DND-41 (cell line): ENCODE measurements around the gene DLK1.

Experiments
- ATAC-seq: fragments of 200-7000 bp; cut with Tn5 transposase; 3 replicates; pipeline ENCODE4 v1.9.1; 2021; ENCODE audit warnings: low read depth; ENCODE audit not compliant: insufficient read depth
- DNase-seq: peaks from one replicate; pipeline ENCODE4 v3.0.0-alpha.2; 2020
- H2AFZ ChIP-seq: 2 replicates; pipeline ENCODE4 v1.6.0; 2012; ENCODE audit warnings: low read depth, low read length
- H3K27ac ChIP-seq: 2 replicates; pipeline ENCODE4 v1.5.1; 2012; ENCODE audit warnings: low read length, inconsistent platforms
- H3K27me3 ChIP-seq: fragments of 200-600 bp; sonication (generic); 2 replicates; pipeline ENCODE4 v1.6.0; 2012; ENCODE audit warnings: low read length, mild to moderate bottlenecking, inconsistent platforms; ENCODE audit not compliant: insufficient read depth, poor library complexity
- H3K36me3 ChIP-seq: 2 replicates; pipeline ENCODE4 v1.5.1; 2012; ENCODE audit warnings: low read length, inconsistent platforms; ENCODE audit not compliant: insufficient read depth
- H3K4me1 ChIP-seq: 2 replicates; pipeline ENCODE4 v1.5.1; 2012; ENCODE audit warnings: mild to moderate bottlenecking, low read length; ENCODE audit not compliant: insufficient read depth
- H3K4me2 ChIP-seq: 2 replicates; pipeline ENCODE4 v1.6.0; 2012; ENCODE audit warnings: mild to moderate bottlenecking, moderate library complexity, low read length, inconsistent platforms; ENCODE audit not compliant: insufficient read depth
- H3K4me3 ChIP-seq, 2 experiments: fragments of 200-600 bp in 1 of 2; shearing (Covaris generic) in 1 of 2; 2 replicates each; pipeline ENCODE4 v1.5.1; 2012 to 2016; ENCODE audit warnings: inconsistent platforms in 2 of 2, low read length in 2 of 2, mild to moderate bottlenecking in 2 of 2, low read depth in 1 of 2, moderate library complexity in 1 of 2
- H3K79me2 ChIP-seq: 2 replicates; pipeline ENCODE4 v1.6.0; 2012; ENCODE audit warnings: low read length, inconsistent platforms; ENCODE audit not compliant: insufficient read depth
- H3K9ac ChIP-seq: 2 replicates; pipeline ENCODE4 v1.6.0; 2012; ENCODE audit warnings: low read depth, mild to moderate bottlenecking, inconsistent platforms, low read length, moderate library complexity
- H3K9me3 ChIP-seq: 2 replicates; pipeline ENCODE4 v1.5.1; 2012; ENCODE audit warnings: low read length, moderate library complexity, mild to moderate bottlenecking, inconsistent platforms; ENCODE audit not compliant: insufficient read depth, severe bottlenecking
- H4K20me1 ChIP-seq: 2 replicates; pipeline ENCODE4 v1.6.0; 2012; ENCODE audit warnings: low read length; ENCODE audit not compliant: insufficient read depth
- EZH2 ChIP-seq: IDR thresholded peaks from 3 replicates; pipeline ENCODE4 v1.6.1; 2012; ENCODE audit warnings: borderline replicate concordance, low read depth, mild to moderate bottlenecking, moderate library complexity, low read length, inconsistent platforms; ENCODE audit not compliant: severe bottlenecking
- TF ChIP-seq, protein P1 (sequence below): IDR thresholded peaks from 2 replicates; pipeline ENCODE4 v1.5.1; 2012; ENCODE audit warnings: borderline replicate concordance, low read length, moderate library complexity, mild to moderate bottlenecking; ENCODE audit not compliant: poor library complexity, severe bottlenecking; ENCODE audit errors: extremely low read depth

The DLK1 gene

GRCh38 chr14:100772607-100773165, 46.0 kb downstream of the DLK1 start:
- Histone ChIP-seq H3K36me3 (no peaks in the 10 kb centered on the region), H3K9me3 (no peaks in the 10 kb centered on the region), H4K20me1 (no peaks in the 10 kb centered on the region), H3K27me3 (peaks cover 9% of the 10 kb centered on the region), H2AFZ (no peak overlapping the region), H3K9ac (no peak overlapping the region), H3K4me2 (no peak overlapping the region), H3K4me3 (no peak overlapping the region), H3K4me1 (no peaks in the 10 kb centered on the region), H3K27ac (no peak overlapping the region), H3K79me2 (no peaks in the 10 kb centered on the region)
- TF ChIP-seq, protein P1, sequence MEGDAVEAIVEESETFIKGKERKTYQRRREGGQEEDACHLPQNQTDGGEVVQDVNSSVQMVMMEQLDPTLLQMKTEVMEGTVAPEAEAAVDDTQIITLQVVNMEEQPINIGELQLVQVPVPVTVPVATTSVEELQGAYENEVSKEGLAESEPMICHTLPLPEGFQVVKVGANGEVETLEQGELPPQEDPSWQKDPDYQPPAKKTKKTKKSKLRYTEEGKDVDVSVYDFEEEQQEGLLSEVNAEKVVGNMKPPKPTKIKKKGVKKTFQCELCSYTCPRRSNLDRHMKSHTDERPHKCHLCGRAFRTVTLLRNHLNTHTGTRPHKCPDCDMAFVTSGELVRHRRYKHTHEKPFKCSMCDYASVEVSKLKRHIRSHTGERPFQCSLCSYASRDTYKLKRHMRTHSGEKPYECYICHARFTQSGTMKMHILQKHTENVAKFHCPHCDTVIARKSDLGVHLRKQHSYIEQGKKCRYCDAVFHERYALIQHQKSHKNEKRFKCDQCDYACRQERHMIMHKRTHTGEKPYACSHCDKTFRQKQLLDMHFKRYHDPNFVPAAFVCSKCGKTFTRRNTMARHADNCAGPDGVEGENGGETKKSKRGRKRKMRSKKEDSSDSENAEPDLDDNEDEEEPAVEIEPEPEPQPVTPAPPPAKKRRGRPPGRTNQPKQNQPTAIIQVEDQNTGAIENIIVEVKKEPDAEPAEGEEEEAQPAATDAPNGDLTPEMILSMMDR: no peak
- TF ChIP-seq EZH2: no peak
- DNase-seq (no peak), ATAC-seq (no peak)

DNA sequence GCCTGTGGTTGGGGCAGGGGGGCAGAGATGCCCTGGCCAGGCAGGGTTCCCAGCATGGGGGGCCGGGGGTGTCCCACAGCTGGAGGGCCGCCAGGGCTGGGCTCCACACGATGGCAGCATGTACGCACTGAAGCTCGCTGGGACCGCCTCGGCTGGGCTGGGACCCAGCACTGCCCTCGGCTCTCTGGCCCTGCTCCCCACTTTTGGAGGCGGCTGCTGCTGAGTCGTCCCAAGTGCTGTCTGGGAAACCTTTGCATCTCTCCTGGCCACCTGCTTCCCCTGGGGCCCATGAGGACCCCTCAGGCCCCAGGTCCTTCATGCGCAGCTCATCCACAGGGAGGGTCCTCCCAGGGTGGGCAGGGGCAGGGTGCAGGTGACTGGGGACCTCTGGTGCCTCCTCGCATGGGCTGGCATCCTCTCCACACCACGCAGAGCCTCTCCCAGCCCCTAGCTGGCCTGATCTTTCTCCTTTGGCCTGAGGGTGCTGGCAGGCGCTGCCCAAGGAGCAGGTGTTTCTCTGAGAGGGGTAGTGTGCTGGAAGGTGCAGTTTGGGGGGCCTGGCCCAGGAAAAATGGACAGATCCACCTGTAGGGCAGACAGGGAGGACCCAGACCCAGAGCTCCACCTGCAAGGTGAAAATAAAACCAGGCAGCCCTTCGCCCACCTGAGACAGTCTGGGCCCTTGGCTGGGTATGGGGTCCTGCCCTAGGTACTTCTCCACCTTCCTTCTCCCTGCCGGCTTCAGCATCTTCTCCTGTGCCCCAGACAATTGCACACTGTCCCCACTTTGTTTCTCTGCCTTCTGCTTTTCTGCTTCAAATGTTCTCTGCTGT, 46.9 kb downstream of the DLK1 start:
- TF ChIP-seq EZH2: no peak
- TF ChIP-seq, protein P1: no peak

GRCh38 chr14:100774164-100774537, 47.5 kb downstream of the DLK1 start:
- DNase-seq (no peak), ATAC-seq (no peak)
- H3K4me3 ChIP-seq: no peak overlapping the region
- no peak overlapping the region for H3K4me2 ChIP-seq
- no peaks in the 10 kb centered on the region for H3K9me3 ChIP-seq
- H3K79me2 ChIP-seq: no peaks in the 10 kb centered on the region
- no peaks in the 10 kb centered on the region for H3K4me1 ChIP-seq
- TF ChIP-seq, protein P1: no peak
- TF ChIP-seq EZH2: no peak
- no peak overlapping the region for H2AFZ ChIP-seq
- no peaks in the 10 kb centered on the region for H3K36me3 ChIP-seq
- H3K9ac ChIP-seq: no peak overlapping the region
- H4K20me1 ChIP-seq: no peaks in the 10 kb centered on the region
- H3K27ac ChIP-seq: no peak overlapping the region
- H3K27me3 ChIP-seq: peaks cover 9% of the 10 kb centered on the region

More for the DNA sequence above, 46.9 kb downstream of the DLK1 start:
- no peaks in the 10 kb centered on the region for H3K79me2 ChIP-seq
- H3K4me2 ChIP-seq: no peak overlapping the region
- ATAC-seq: no peak
- no peak overlapping the region for H3K27ac ChIP-seq
- no peak overlapping the region for H3K9ac ChIP-seq
- no peaks in the 10 kb centered on the region for H3K9me3 ChIP-seq
- no peaks in the 10 kb centered on the region for H3K36me3 ChIP-seq
- H2AFZ ChIP-seq: no peak overlapping the region
- H3K4me3 ChIP-seq: no peak overlapping the region
- peaks cover 9% of the 10 kb centered on the region for H3K27me3 ChIP-seq
- no peaks in the 10 kb centered on the region for H3K4me1 ChIP-seq
- H4K20me1 ChIP-seq: no peaks in the 10 kb centered on the region
- DNase-seq: no peak
